Esophagus (tissue), 2 donors: ENCODE measurements around the gene OAF. TPM values are rescaled to one million over a fixed set of nuclear protein-coding genes. Genes with fewer than 3 reads are reported as not detected.

Experiments
- H3K27ac ChIP-seq, 2 donors: one replicate each; pipeline ENCODE4 v1.5.1; 2013; ENCODE audit warnings: low read depth in 2 of 2, mild to moderate bottlenecking in 2 of 2, inconsistent platforms in 1 of 2, low read length in 1 of 2, moderate library complexity in 1 of 2
- H3K27me3 ChIP-seq, 2 donors: one replicate each; pipeline ENCODE4 v1.6.1; 2013; ENCODE audit warnings: low read length in 2 of 2, control low read depth in 1 of 2, mild to moderate bottlenecking in 1 of 2; ENCODE audit not compliant: insufficient read depth in 2 of 2, control insufficient read depth in 1 of 2
- H3K36me3 ChIP-seq, 2 donors: one replicate each; pipeline ENCODE4 v1.6.1; 2013; ENCODE audit warnings: low read length in 1 of 2; ENCODE audit not compliant: control insufficient read depth in 2 of 2, insufficient read depth in 2 of 2
- H3K4me1 ChIP-seq, 2 donors: one replicate each; pipeline ENCODE4 v1.6.1; 2013; ENCODE audit warnings: low read length in 1 of 2; ENCODE audit not compliant: control insufficient read depth in 2 of 2, insufficient read depth in 2 of 2
- H3K4me3 ChIP-seq, 2 donors: one replicate each; pipeline ENCODE4 v1.5.1; 2013; ENCODE audit warnings: low read length in 2 of 2, mild to moderate bottlenecking in 2 of 2, low read depth in 1 of 2, moderate library complexity in 1 of 2
- H3K9me3 ChIP-seq, 2 donors: one replicate each; pipeline ENCODE4 v1.6.1; 2013; ENCODE audit warnings: mild to moderate bottlenecking in 2 of 2, low read depth in 1 of 2, low read length in 1 of 2, moderate library complexity in 1 of 2; ENCODE audit not compliant: control insufficient read depth in 2 of 2, insufficient read depth in 1 of 2
- WGBS, 2 donors: extraction: QIAGEN DNeasy Blood & Tissue Kit; methylation state at CpG; one replicate each; pipeline ENCODE4 v1.1.7; 2013; 5-methylcytosine and 5-hydroxymethylcytosine counted together
- polyA plus RNA-seq, 2 donors: library from polyadenylated mRNA; stranded (reverse); fragments of 200-250 nt; gene quantifications; one replicate each; pipeline ENCODE4 v1.2.3, GENCODE V29; 2013
- donor health status: healthy with polysubstance abuse.
- donor health status: Bipolar disorder and iron deficiency.

OAF gene
- polyA plus RNA-seq, 2 donors, result 7.2 to 8.4 TPM

- peak overlapping the region; percentile 51 to 55 for H3K27ac ChIP-seq
- H3K36me3 ChIP-seq, result no peaks in the 10 kb centered on the region
- WGBS, 2 donors, result 57 to 63% methylated on average over 22 of the region's 22 CpGs
- H3K4me1 ChIP-seq, result peaks cover 3 to 12% of the 10 kb centered on the region in 2 donors
- H3K4me3 ChIP-seq, result no peak overlapping the region
- H3K9me3 ChIP-seq, result no peaks in the 10 kb centered on the region
- no peaks in the 10 kb centered on the region for H3K27me3 ChIP-seq
These were observed 14.4 kb downstream of the OAF start for GRCh38 chr11:120224972-120225909.

GRCh38 chr11:120226242-120226641 lies 15.4 kb downstream of the OAF start:
- H3K27ac ChIP-seq, result no peak overlapping the region
- H3K4me1 ChIP-seq, result peaks cover 0 to 3% of the 10 kb centered on the region in 2 donors
- no peaks in the 10 kb centered on the region for H3K27me3 ChIP-seq
- 77 to 81% methylated on average over 5 of the region's 5 CpGs for WGBS, 2 donors
- no peak overlapping the region for H3K4me3 ChIP-seq
- H3K9me3 ChIP-seq, result no peaks in the 10 kb centered on the region
- H3K36me3 ChIP-seq, result no peaks in the 10 kb centered on the region

GRCh38 chr11:120226714-120227113 lies 15.9 kb downstream of the OAF start:
- Histone ChIP-seq H3K27ac (no peak overlapping the region), H3K27me3 (no peaks in the 10 kb centered on the region), H3K9me3 (no peaks in the 10 kb centered on the region), H3K4me1 (peaks cover 0 to 2% of the 10 kb centered on the region in 2 donors), H3K36me3 (no peaks in the 10 kb centered on the region), H3K4me3 (no peak overlapping the region)
- WGBS, 2 donors, result 77 to 84% methylated on average over 13 of the region's 13 CpGs

- no peaks in the 10 kb centered on the region for H3K36me3 ChIP-seq
- no peak overlapping the region for H3K4me3 ChIP-seq
- no peaks in the 10 kb centered on the region for H3K27me3 ChIP-seq
- WGBS, 2 donors, result 87 to 90% methylated on average over 5 of the region's 5 CpGs
- H3K4me1 ChIP-seq, result peaks cover 0 to 2% of the 10 kb centered on the region in 2 donors
- H3K27ac ChIP-seq, result no peak overlapping the region
- no peaks in the 10 kb centered on the region for H3K9me3 ChIP-seq
These were observed 16.5 kb downstream of the OAF start for GRCh38 chr11:120227228-120227852.

GRCh38 chr11:120228794-120229384 lies 18.1 kb downstream of the OAF start:
- WGBS, 2 donors, result 77 to 85% methylated on average over 15 to 16 of the region's 16 CpGs
- Histone ChIP-seq H3K27me3 (no peaks in the 10 kb centered on the region), H3K36me3 (no peaks in the 10 kb centered on the region), H3K4me1 (peaks cover 0 to 2% of the 10 kb centered on the region in 2 donors), H3K4me3 (no peak overlapping the region), H3K27ac (no peak overlapping the region), H3K9me3 (peaks cover 0 to 3% of the 10 kb centered on the region in 2 donors)

GRCh38 chr11:120229451-120230424 lies 18.9 kb downstream of the OAF start:
- Histone ChIP-seq H3K4me1 (peaks cover 0 to 2% of the 10 kb centered on the region in 2 donors), H3K9me3 (peaks cover 0 to 3% of the 10 kb centered on the region in 2 donors), H3K4me3 (no peak overlapping the region), H3K27ac (no peak overlapping the region), H3K36me3 (no peaks in the 10 kb centered on the region), H3K27me3 (no peaks in the 10 kb centered on the region)
- 56 to 63% methylated on average over 17 of the region's 17 CpGs for WGBS, 2 donors

- Histone ChIP-seq H3K27me3 (no peaks in the 10 kb centered on the region), H3K27ac (no peak overlapping the region), H3K4me3 (no peak overlapping the region), H3K36me3 (no peaks in the 10 kb centered on the region), H3K9me3 (peaks cover 0 to 3% of the 10 kb centered on the region in 2 donors), H3K4me1 (peaks cover 0 to 4% of the 10 kb centered on the region in 2 donors)
- WGBS, 2 donors, result 84 to 90% methylated on average over 5 of the region's 5 CpGs
These were observed 19.7 kb downstream of the OAF start for GRCh38 chr11:120230433-120231071.

GRCh38 chr11:120231963-120232362 lies 21.1 kb downstream of the OAF start:
- H3K36me3 ChIP-seq, result no peaks in the 10 kb centered on the region
- peaks cover 0 to 3% of the 10 kb centered on the region in 2 donors for H3K9me3 ChIP-seq
- no peaks in the 10 kb centered on the region for H3K27me3 ChIP-seq
- WGBS, 2 donors, result 35 to 50% methylated on average over 4 of the region's 4 CpGs
- peaks cover 0 to 6% of the 10 kb centered on the region in 2 donors for H3K4me1 ChIP-seq
- H3K4me3 ChIP-seq, result no peak overlapping the region
- no peak overlapping the region for H3K27ac ChIP-seq
